GM10266 (cell line): ENCODE measurements around the gene AUTS2.

Source experiments
- DNase-seq: peaks from one replicate; pipeline ENCODE4 v3.0.0; 2012; ENCODE audit errors: extremely low spot score
- CTCF ChIP-seq: IDR thresholded peaks from 2 replicates; pipeline ENCODE4 v1.5.1; 2012; ENCODE audit warnings: mild to moderate bottlenecking, low read depth; ENCODE audit not compliant: control insufficient read depth, insufficient read depth; ENCODE audit errors: missing control alignments

Gene AUTS2

GRCh38 chr7:69605546-69605945 lies 7.3 kb downstream of the AUTS2 start:
- TF ChIP-seq CTCF, result no peak
- DNase-seq, result no peak

- DNase-seq, result no peak
- TF ChIP-seq CTCF, result no peak
Observed at GRCh38 chr7:69608049-69608448, 9.8 kb downstream of the AUTS2 start.

GRCh38 chr7:69608878-69609277 lies 10.6 kb downstream of the AUTS2 start:
- no peak for TF ChIP-seq CTCF
- no peak for DNase-seq

- no peak for DNase-seq
- no peak for TF ChIP-seq CTCF
Observed at GRCh38 chr7:69609541-69610373, 11.5 kb downstream of the AUTS2 start.

GRCh38 chr7:69610374-69611084 lies 12.3 kb downstream of the AUTS2 start:
- no peak for TF ChIP-seq CTCF
- no peak for DNase-seq

- no peak for DNase-seq
- TF ChIP-seq CTCF, result no peak
Observed at GRCh38 chr7:69612981-69613380, 14.7 kb downstream of the AUTS2 start.

- no peak for TF ChIP-seq CTCF
- DNase-seq, result no peak
Observed at GRCh38 chr7:69613846-69614245, 15.6 kb downstream of the AUTS2 start.
